Renal pelvis (tissue), 4 donors: ENCODE data around the gene RAB34. TPM values are rescaled to one million over a fixed set of nuclear protein-coding genes. Genes with fewer than 3 reads are reported as not detected.
"Not testable (repeated sequence)": the region's sequence is repeated elsewhere in the genome, so short reads cannot be mapped to it uniquely, and the experiment has no call there.

ENCODE experiments used
- DNase-seq: peaks from one replicate; pipeline ENCODE4 v3.0.0-alpha.2; 2013
- polyA plus RNA-seq, 3 donors: library from polyadenylated mRNA; unstranded; fragments of 120-200 nt; gene quantifications; one replicate each; pipeline ENCODE4 v1.2.1, GENCODE V29; 2013; ENCODE audit not compliant: insufficient read length in 3 of 3

Gene RAB34
- polyA plus RNA-seq, 3 donors: 155 to 193 (median 178) TPM

DNA sequence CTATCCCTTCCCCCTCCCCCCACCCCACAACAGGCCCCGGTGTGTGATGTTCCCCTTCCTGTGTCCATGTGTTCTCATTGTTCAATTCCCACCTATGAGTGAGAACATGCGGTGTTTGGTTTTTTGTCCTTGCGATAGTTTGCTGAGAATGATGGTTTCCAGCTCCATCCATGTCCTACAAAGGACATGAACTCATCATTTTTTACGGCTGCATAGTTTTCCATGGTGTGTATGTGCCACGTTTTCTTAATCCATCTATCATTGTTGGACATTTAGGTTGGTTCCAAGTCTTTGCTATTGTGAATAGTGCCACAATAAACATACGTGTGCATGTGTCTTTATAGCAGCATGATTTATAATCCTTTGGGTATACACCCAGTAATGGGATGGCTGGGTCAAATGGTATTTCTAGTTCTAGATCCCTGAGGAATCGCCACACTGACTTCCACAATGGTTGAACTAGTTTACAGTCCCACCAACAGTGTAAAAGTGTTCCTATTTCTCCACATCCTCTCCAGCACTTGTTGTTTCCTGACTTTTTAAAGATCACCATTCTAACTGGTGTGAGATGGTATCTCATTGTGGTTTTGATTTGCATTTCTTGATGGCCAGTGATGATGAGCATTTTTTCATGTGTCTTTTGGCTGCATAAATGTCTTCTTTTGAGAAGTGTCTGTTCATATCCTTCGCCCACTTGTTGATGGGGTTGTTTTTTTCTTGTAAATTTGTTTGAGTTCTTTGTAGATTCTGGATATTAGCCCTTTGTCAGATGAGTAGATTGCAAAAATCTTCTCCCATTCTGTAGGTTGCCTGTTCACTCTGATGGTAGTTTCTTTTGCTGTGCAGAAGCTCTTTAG is 18.5 kb upstream of the RAB34 start:
- DNase-seq: not testable (repeated sequence)

DNA sequence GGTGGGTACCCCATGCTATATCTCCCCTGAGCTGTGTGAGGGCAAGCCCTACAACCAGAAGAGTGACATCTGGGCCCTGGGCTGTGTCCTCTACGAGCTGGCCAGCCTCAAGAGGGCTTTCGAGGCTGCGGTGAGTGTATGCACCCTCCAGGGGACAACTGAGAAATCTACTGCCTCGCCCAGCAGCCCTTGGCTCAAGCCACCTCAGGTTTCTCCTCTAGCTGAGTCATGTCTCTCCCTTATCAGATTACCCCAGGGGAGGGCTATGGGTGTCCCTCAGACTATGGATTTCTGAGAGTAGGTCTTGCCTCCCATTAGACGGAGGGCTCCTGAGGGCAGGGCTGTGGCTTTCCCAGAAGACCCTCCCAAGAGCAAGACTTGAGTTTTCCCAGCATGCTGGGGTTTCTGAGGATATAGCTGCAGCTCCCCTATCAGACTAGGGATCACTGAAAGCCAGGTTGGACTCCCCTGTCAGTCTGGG is 17.6 kb upstream of the RAB34 start:
- DNase-seq: no peak

DNA sequence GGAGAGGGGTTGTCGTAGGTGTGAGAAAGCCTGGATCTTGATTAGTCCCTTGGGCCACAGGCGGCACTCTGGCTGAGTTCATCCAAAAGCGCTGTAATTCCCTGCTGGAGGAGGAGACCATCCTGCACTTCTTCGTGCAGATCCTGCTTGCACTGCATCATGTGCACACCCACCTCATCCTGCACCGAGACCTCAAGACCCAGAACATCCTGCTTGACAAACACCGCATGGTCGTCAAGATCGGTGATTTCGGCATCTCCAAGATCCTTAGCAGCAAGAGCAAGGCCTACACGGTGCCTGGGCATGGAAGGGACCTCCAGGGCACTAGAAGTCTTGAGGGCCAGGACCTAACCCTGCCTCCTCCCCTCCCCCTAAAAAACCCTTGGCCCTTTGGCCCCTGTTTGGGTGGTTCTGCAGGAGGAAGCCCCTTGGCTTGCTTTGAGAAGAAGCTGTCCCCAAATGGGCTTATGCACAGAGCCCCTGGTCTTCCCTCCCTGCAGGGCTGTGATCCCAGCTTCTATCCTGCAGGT is 17.1 kb upstream of the RAB34 start:
- no peak for DNase-seq

DNA sequence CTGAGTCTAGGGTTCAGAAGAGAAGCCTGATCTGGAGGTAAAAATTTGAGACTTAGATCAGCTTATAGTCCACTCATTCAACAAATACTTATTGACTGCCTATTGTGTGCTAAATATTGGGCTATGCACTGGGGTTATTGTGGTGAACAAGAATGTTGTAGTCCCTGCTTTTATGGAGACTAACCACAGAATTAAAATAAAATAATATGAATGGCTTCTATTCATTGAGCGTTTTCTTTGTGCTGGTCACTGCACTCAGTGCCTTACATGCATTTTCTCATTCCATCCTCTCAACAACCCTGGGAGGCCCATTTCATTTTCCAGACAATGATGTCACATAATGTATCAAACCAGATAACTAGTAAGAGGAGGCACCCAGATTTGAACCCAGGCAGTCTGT is 15.7 kb upstream of the RAB34 start:
- no peak for DNase-seq

DNA sequence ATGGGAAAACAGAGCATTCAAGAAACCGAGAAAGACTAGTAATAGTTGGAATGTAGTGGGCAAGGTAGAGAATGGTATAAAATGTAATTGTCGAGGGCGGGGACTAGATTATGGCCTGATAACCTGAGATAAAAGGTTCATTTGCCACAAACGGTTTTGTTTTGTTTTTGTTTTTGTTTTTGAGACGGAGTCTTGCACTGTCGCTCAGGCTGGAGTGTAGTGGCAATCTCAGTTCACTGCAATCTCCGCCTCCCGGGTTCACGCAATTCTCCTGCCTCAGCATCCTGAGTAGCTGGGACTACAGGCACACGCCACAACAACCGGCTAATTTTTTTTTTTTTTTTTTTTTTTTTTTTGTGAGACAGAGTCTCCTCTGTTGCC is 12.3 kb upstream of the RAB34 start:
- DNase-seq: no peak

DNA sequence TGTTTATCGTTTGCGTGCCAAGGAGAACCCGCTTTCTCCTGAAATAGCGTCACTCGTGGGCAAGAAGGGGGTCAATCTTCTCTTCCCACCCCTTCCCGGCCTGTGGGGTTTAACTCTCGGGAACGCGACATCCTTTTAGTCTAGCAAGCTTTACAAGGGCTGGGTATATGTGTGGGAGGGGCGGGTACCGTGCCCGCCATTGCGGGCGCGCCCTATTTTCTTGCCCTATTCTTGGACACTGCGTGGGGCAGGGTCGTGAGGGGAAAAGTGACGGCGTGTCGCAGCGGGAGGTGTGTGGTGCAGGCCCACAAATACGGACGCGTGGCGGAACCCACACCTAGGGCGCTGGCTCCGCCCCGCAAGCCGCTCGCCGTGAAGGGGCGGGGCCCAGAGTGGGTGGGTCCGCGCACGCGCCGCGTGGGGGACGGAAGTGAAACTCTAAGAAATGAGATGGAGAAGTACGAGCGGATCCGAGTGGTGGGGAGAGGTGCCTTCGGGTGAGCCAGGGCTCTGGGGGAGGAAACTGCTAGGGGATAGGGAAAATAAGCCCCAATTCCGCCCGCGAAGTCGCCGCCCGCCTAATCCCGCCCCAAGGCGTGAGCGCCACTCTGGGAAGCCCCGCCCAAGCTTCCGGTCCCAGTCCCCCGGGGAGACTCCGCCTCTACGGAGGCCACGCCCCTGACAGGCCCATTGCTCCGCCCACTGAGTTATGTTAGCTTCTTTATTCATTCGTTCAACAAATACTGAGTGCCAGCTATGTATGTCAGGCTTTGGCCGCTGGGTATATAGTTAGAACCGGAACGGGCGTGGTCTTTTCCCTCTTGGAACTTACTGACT is 10.9 kb upstream of the RAB34 start, which contains the start of gene NEK8:
Gene NEK8 (plus strand): TSS at position 425 of the 837 bp plus-strand sequence. CDS start 26 bp downstream, at position 451.
- peak; percentile 93 for DNase-seq

DNA sequence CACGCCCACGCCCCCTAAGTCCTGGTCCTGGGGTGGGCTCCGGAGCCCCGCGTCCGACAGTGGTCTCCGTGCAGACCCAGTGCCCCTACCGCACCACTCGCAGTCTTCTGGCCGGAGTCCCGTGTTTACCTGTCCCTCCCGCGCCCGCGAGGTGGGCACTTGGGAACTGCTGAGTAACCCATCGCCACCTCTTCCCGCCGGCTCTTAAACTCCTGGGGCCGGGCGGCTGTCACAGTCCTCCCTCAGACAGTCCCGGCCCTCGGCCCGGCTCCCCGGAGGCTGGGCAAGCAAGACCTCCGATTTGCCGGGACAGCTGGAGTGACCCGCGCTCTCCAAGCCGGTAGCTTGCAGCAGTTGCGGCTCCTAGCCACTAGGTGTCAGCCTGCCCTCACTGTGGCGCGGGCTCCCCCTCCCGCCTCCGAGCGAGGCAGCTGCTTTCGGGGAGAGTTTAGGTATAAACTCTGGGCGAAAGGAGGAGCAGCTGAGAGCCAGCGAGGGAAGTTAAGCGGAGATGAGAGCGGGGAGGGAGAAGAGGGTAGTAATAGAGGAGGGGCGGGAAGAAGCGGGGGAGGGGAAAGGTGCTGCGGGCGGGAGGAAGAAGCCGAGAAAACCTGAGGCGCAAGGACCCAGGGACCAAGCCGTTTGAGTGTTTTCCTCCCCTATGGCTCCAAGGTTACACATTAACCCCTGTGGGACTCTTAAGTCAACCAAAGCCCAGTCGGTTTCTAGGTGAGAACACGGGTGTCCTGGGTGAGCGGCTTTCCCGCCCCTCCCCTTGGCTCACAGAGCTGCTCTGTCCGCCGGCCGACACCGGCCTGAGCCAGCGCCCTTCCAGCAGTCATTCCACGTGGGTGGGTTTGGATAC is 9.2 kb upstream of the RAB34 start:
- peak; percentile 96 for DNase-seq

DNA sequence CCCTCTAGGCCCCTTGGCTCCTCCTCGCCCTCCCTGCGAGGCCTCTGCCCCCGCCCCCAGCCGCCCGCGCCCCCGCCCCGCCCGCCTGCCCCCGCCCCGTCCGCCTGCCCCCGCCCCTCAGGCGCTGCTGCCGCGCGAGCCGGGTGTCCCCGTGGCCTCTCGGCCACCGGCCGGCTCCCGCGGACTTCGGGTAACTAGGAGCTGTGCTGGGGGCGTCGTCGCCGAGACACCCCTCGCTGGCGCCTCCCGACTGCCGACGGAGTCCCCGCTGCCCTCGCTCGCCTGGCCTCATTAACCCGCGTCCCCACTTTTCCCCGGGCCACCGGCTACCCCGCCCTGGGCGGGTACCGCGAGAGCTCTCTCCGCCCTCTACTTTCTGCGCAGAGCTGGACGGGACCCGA is 8.6 kb upstream of the RAB34 start, which contains the start of gene TLCD1:
Gene TLCD1 (minus strand): TSS at position 8 of the 401 bp plus-strand sequence. CDS start 136 bp downstream, outside the sequence.
- DNase-seq: peak; percentile 63

DNA sequence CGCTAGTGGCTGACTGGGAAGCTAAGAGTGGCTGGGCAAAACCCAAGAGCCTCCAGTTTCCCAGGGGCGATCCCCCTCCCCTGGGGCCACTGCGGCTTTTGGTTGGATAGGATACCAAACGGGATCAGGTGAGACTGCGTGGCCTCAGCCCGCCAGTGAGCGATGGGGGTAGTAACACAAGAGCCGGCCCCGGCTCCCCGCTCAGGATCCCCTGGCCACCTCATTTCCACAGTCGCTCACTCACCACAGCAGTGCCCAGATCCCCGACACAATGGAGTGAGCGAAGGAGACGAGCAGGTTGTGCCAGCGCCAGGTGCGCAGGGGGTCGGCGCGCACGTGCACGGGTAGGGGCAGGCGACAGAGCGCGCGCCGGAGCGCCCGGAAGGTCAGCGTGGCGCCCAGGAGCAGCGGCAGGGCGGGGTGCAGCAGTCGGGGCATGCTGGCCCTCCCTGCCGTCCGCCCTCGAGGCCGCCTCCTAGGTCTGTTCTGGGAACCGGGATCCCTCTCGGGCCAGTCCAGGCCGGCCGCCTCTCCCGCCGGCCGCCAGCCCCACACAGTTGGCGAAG is 8.1 kb upstream of the RAB34 start:
- peak; percentile 58 for DNase-seq

DNA sequence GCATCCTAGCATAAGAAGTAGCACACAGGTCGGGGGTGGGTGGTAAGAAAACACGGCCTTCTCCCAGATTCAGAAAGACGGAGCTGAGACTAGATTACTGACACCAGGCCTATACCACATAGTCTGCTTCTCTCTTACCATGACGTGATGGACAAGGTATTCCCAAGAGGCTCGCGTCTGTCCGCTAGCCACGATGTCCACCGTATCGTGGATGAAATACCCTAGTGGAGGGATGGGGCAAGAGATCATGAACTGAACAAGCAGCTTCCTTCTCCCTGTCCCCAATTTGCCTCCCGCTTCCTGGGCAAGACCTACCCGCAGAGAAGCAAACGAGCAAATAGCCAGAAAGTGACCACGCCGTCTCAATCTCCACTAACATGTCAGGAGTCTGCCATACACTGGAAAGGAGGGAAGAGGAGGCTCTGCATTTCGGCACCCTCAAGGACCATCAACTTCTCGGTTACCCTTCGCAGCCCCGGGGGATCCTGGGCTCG is 7.5 kb upstream of the RAB34 start:
- peak; percentile 20 for DNase-seq

DNA sequence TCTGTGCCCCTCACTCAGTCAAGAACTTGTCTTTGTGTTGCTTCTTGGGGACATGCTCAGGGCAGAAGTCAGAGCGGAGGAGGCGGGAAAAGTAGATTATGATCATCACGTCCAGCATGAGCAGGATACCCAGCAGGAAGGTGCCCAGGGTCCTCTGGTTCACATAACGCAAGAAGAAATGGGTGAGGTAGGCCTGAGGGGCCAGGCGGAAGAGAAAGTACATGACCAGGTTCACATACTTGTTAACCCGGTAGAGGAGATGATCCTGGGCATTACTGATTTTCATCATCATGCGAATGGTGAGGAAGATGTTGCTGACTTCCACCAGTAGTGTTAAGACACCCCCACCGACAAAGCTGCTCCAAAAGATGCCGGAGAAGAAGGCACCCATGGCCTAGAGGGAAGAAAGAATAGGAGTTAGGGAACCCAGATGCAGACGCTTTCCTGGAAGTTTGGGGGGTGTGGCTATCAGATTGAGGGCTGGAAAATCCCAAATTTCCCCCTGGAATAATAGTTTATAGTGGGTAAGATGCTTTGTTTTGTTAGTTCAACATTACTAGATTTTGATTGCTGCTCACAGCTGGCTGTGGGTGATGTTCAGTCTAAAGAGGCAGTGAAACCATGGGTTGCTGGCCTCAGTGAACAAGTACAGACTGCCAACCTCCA is 7.0 kb upstream of the RAB34 start:
- DNase-seq: no peak

DNA sequence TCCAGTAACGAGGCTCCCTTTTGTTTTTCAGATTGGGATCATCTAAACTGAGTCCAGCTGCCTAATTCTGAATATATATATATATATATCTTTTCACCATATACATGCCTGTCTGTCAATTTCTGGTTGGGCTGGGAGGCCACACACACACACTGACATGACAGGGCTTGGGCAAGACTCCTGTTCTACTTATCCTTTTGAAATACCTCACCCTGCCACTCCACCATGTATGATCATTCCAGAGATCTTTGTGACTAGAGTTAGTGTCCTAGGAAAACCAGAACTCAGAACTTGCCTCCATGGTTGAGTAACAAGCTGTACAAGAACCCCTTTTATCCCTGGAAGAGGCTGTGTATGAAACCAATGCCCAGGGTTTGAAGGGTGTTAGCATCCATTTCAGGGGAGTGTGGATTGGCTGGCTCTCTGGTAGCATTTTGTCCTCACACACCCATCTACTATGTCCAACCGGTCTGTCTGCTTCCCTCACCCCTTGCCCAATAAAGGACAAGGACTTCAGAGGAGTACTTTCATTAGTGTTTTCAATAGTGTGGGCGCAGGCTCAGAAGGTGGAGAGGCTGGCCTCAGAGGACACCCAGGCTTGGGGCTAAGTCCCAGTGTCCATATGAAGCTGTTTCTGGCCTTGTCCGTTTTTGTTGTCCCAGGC is 6.3 kb upstream of the RAB34 start:
- not testable (repeated sequence) for DNase-seq

DNA sequence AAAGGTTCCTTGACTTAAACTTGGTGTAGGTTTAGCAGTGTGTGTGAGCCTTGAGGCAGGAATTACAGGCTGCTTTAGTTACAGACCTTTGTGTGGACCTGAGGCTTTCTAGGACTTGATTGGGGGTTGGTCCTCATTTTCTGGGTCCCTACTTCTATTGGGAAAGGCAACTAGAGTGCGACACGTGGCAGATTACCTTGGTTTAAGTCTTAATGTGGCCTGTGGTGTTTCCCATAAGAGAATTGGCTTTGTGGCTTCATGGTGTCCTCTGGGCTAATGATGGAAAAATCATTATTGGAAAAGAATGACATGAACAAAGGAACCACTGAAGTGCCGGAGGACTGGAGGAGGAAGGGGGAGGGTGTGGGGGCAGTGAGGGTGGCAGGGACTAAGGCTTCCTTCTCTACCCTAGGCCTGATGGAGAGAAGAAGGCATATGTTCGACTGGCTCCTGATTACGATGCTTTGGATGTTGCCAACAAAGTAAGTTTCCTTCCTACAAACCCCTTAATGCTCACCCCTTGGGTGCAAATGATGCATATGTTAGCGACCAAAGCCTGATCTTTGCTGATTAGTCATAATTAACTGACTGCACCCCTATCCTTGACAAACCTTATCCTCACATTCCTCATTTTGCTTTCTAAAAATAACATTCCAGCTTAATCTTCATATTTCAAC is 5.6 kb upstream of the RAB34 start:
- DNase-seq: no peak

DNA sequence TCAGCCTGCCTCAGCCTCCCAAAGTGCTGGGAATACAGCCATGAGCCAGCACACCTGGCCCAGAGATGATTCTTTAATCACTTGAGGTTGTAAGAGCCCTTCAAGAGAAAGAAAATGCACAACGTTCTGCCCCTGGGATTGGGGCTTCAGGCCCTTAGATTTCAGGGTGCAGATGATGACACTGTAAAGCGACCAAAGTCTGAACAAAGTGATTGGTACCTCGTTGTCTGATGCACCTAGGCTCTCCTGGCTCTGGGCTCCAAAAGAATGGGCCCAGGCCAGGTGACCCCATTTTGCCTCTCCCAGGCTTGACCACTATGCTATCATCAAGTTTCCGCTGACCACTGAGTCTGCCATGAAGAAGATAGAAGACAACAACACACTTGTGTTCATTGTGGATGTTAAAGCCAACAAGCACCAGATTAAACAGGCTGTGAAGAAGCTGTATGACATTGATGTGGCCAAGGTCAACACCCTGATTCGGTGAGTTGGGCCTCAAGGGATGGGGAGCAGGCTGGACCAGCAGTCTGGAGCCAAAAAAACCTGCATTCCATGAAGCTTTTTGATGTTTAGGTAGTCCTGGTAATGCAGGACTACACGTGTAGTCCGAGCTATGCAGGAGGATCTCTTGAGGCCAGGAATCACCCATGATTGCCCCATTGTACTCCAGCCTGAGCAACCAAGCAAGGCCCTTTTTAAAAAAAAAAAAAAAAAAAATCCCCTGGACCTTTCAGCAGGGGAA is 4.9 kb upstream of the RAB34 start:
- DNase-seq: no peak

DNA sequence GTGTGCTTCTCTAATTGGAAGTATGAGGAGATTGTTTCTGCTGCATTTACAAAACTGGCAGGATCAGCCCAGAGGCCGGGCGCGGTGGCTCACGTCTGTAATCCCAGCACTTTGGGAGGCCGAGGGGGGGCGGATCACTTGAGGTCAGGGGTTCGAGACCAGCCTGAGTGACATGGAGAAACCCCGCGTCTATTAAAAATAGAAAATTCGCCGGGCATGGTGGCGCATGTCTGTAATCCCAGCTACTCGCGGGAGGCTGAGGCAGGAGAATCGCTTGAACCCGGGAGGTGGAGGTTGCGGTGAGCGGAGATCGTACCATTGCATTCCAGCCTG is 3.3 kb upstream of the RAB34 start:
- not testable (repeated sequence) for DNase-seq

DNA sequence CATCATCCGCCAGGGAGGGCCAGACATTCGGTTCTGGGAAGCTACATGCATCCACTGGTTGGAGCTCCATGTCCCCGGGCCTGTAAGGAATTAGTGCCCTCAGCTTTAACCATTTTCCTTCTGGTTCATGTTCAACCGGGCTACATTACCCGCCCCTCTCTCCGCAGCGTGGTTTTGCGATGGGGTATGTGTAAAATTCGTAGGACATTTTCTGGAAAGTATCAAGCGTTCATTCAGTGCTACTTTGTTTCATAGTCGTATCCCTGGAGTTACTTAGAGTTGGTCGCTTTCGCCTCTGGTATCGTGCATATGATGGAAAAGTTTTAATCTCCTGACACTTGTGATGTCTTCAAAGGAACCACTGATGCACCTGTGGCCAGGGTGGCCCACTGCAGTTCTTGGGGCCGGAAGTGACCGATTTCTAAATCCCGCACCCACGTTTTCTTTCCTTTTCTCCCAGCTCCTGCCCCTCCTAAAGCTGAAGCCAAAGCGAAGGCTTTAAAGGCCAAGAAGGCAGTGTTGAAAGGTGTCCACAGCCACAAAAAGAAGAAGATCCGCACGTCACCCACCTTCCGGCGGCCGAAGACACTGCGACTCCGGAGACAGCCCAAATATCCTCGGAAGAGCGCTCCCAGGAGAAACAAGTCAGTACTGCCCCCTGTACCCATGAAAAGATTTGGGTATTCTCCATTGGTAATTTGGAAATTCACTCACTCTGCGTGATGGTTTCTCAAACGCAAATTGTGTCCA is 2.8 kb upstream of the RAB34 start:
- DNase-seq: no peak

DNA sequence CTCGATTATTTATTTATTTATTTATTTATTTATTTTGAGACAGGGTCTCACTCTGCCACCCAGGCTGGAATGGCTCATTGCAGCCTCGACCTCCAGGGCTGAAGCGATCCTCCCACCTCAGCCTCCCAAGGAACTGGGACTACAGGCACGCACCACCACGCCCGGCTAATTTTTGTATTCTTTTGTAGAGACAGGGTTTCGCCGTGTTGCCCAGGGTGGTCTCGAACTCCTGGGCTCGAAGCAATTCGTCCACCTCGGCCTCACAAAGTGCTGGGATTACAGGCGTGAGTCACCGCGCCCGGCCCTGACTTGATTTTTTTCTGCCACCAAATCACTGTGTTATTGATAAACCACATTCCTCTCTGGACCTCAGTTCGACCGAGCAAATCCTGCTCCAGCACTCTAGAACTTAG is 1.4 kb upstream of the RAB34 start:
- no peak for DNase-seq
